ENCODE results near the gene TNFAIP8L1.
"Not testable (repeated sequence)": the region's sequence is repeated elsewhere in the genome, so short reads cannot be mapped to it uniquely, and the experiment has no call there.

Gene TNFAIP8L1

GRCh38 chr19:4678881-4679790, 39.8 kb downstream of the TNFAIP8L1 start:
- no peak for DNase-seq (ENCODE audit: low spot score)

DNA sequence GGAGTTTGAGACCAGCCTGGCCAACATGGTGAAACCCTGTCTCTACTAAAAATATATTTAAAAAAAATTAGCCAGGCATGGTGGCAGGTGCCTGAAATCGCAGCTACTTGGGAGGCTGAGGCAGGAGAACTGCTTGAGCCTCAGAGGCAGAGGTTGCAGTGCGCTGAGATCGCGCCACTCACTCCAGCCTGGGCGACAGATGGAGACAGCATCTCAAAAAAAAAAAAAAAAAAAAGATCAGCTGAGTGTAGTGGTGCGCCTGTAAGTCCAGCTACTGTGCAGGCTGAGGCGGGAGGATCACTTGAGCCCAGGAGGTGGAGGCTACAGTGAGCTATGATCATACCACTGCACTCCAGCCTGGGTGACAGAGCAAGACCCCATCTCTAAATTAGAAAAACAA, 40.7 kb downstream of the TNFAIP8L1 start:
- not testable (repeated sequence) for DNase-seq (ENCODE audit: low spot score)

GRCh38 chr19:4682417-4683200, 43.3 kb downstream of the TNFAIP8L1 start:
- DNase-seq (ENCODE audit: low spot score): no peak

DNA sequence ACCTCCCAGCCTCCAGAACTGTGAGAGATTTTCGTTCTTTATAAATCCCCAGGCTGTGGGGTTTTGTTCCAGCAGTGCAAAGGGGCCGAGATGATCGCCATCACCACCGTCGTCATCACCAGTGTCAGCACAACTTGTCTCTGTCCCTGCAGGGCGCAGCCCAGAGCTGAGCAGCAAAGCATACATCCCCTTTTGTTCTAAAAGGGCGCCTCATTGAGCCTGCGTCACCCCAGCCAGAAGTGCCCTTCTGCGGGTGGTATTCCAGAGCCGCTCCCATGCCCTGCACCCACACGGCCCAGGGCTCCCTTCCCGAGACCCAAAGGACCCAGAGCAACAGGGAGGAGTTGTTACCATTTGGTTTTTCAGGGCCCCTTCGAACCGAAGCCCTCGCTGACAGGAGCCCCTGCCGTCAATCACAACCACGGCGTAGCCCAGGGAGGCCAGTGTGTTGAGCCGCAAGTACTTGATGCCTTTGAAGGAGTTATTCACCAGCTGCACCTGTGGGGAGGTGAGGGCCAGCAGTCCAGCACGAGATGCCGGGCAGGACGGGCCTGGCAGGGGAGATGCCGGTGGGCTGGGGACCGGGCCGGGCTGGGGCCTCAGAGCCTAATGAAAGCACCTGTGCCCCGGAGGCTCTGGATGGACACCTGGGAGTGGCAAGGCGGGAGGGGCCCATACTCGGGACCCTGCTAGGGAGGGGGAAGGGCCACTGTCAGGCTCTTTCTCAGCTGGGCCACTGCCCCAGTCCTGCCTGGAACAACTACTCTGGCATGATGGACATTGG, 45.2 kb downstream of the TNFAIP8L1 start:
- no peak for DNase-seq (ENCODE audit: low spot score)

DNA sequence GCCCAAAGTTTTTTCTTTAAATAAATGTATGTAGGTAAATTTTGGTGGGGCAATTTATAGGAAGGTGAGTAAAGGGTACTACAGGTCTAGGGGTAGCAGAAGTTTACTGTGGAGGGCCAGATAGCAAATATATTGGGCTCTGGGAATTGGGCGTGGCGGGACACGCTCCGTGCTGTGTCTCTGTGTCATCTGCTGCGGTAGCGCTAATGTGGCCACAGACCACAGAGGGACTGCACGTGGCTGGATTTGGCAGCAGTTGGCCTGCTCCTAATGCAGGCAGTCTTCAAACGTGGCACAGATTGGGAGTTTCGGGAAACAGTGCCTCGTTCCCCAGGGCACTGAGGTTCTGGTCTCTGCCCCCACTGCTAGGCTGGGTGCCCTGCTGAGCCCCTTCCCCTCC, 47.4 kb downstream of the TNFAIP8L1 start:
- no peak for DNase-seq (ENCODE audit: low spot score)

DNA sequence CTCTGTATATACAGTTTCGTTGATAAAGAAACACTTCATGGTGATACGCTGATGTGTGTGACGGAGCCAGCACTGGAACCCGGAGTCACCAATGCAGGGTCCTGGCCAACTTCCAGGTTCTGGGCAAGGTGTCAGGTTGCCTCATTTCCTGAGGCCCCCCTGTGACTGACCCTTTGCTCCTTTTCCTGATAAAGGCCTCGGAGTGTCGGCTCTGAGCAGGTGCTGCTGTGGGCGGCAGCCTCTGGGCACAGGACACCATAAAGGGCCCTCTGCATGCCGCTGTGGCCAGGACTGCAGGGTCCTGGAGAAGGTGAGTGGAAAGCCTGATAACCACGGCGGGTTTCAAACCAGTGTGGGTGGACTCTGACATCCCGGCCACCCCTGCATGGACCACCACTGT, 48.1 kb downstream of the TNFAIP8L1 start:
- no peak for DNase-seq (ENCODE audit: low spot score)

GRCh38 chr19:4688587-4688986, 49.3 kb downstream of the TNFAIP8L1 start:
- no peak for DNase-seq (ENCODE audit: low spot score)

- DNase-seq (ENCODE audit: low spot score): no peak
Observed at GRCh38 chr19:4689403-4689802, 50.1 kb downstream of the TNFAIP8L1 start.

- DNase-seq (ENCODE audit: low spot score): no peak
Observed at GRCh38 chr19:4690361-4690760, 51.0 kb downstream of the TNFAIP8L1 start.

- DNase-seq (ENCODE audit: low spot score): no peak
Observed at GRCh38 chr19:4691373-4691772, 52.1 kb downstream of the TNFAIP8L1 start.

- no peak for DNase-seq (ENCODE audit: low spot score)
Observed at GRCh38 chr19:4692251-4693077, 53.1 kb downstream of the TNFAIP8L1 start.

- no peak for DNase-seq (ENCODE audit: low spot score)
Observed at GRCh38 chr19:4693078-4693350, 53.7 kb downstream of the TNFAIP8L1 start.

DNA sequence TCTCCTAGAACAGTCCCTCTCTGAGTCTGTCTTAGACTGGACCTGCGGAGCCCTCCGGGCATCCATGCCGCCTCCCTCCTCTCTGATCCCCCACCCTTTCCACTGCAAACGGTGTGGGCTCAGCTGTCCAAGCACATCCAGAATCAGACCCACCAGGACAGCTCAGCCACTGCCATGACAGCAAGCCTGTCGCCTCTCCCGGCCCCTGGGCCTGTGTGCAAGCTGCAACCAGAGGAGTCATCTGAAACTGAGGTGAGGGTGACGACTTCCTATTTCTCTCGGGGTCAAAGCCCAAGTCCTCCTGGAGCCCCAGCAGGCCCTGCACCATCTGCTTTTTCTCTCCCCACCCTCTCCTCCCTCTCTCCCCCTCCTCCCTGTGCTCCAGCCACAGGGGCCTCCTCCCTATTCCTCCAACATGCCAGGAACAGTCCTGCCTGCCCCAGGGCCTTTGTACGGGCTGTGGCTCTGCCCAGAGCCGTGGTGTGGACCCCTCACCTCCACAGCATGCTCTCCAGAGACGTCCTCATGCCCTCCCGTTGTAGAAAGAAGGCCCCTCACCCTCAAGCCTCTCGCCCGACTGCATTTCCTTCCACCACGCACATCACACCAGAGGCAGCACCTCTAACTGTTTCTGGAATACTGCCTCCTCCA, 54.3 kb downstream of the TNFAIP8L1 start:
- DNase-seq (ENCODE audit: low spot score): no peak

DNA sequence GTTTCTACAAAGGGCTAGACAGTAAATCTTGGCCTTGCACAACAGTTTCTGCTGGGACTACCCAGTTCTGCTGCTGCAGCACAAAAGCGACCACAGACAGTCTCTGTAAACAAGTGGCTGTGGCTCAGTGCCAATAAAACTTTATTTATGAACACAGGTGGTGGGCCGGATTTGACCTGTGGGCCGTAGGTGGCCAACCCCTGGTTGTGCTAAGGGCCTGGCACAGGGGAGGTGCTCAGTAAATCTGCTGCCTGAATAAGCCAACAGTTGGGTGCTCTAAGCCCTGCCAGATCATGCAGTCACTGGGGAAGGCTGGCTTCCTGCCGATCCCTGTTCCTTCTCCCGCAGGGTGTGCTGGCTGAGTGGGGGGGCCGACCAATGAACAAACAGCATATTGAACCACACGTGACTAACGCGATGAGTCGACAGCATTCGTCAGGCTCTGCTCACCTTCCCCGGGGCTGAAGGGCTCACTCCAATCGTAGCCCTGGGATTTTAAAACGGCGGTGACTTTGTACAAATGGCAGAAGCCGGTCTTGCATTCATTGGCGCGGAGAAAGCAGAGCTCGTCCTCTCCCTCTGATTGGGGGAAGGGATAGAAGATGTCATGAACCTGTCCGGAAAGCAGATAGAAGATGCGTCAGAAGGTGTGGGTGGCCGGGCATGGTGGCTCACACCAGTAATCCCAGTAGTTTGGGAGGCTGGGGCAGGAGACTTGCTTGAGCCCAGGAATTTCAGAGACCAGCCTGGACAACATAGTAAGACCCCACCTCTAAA, 55.1 kb downstream of the TNFAIP8L1 start:
- DNase-seq (ENCODE audit: low spot score): no peak

- no peak for DNase-seq (ENCODE audit: low spot score)
Observed at GRCh38 chr19:4695224-4695731, 56.0 kb downstream of the TNFAIP8L1 start.

- DNase-seq (ENCODE audit: low spot score): no peak
Observed at GRCh38 chr19:4697304-4697703, 58.0 kb downstream of the TNFAIP8L1 start.

DNA sequence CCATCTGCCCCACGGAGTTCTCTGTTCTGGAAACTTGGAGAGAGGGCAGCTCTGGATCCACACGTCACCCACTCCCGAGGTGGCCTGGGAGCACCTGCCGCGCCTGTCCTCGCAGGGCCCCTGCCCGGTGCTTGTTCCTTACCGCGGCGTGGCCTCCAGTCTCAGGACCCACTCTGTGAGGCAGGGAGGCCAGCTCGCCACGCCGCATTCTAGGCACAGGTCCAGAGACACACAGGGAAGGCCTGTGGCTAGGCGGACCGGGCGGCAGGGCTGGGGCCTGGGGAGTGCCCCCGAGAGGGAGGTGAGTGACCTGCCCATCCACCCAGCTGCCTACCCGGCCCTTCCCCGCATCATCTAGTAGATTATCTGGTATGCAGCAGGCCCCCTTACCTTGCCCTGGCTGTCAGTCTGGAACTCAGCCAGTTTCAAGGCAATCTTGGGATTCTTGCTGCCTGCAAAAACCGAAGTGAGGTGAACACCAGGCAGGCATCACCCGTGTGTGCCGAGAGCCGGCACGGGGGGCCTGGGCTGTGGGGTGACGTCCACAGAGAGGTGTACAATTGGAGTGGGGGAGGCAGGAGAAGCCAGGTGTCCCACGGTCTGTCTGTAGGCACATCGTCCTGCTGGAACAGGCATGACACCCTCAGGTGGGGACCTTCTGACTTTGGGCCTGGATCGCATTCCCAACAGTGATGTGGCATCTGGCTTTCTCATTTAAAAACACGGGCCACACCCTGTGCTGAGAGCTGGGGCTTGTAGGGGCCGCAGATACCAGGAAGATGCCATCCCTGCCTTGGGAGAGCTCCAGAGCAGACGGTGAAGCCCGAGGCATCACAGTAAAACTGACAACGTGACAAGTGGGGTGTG, 60.7 kb downstream of the TNFAIP8L1 start:
- DNase-seq (ENCODE audit: low spot score): no peak

DNA sequence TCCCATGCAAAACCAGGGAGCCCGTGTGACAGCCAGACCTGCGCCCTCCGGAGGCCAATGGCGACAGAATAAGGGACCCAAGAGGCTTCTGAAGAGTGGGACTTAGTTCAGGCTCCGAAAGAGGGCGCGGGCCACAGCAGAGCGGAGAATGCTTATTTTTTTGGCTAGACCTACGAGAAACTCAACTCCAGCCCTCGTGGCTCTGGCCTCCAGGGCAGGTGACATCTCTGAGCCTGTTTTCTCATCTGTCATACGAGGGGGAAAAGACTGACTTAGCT, 61.3 kb downstream of the TNFAIP8L1 start:
- DNase-seq (ENCODE audit: low spot score): no peak

- no peak for DNase-seq (ENCODE audit: low spot score)
Observed at GRCh38 chr19:4701557-4701956, 62.2 kb downstream of the TNFAIP8L1 start.

Data from HuH-7.5 (cell line).